SIG-M5 treated with dmso at 0.1 percent for 504 hours (cell line): ENCODE data around the gene LRRN2.
A peak's percentile ranks its signal among the peaks of the same experiment; 100 is the strongest.

ENCODE experiments used
- DNase-seq: peaks from one replicate; lab custom pipeline; 2025; ENCODE audit not compliant: unreplicated experiment; lab: John Stamatoyannopoulos, UW

The LRRN2 gene

DNA sequence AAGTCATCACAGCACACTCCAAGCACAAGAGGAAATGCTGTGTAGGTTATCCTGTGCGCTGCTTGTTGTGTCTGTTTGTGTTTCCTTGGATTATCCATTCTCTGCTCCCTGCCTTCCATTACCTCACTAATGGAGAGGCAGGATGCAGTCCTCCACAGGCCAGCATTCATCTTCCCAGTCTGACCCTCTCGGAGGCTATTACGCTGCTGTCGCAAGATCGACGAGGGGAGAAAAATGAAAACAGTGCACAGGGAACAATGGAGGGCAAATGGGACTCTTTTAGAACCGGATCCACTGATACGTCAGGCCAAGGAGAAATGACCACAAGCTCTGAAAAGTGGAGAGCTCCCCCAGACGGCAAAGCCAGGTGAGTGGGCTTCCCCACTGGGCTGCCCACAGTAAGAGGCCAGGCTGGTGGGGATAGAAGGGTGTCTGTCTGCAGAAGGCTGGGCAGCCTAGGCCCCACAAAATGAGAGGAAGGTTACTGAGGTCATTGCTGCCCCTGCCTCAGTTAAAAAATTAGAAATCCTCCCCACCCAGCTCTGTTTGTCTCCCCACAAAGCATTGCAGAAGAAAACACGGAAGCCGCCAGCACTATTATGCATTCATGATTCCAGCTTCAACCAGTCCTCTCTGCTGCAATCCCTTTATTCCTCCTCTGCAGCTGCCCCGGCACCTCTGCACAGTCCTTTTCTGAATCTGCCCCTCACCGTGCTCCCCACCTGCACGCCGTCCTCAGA lies 21.7 kb downstream of the LRRN2 start:
- no peak for DNase-seq

DNA sequence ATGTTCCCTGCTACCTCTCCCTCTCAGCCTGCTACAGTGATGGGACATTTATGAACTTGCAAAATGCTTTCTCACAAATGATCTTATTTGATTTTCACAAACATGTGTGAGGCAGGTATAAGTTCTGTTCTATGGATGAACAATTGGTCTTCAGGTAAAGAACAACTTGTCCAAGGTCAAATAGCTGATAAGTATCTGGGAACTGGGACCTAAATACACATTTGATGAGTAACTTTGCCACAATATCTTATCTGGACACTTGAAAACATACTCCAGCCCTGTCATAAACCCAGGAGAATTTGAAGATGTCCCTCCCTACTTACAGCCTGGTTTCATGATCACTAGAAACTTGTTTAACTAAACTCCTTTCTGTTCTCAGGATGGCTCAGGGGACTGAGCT lies 23.0 kb downstream of the LRRN2 start:
- no peak for DNase-seq

DNA sequence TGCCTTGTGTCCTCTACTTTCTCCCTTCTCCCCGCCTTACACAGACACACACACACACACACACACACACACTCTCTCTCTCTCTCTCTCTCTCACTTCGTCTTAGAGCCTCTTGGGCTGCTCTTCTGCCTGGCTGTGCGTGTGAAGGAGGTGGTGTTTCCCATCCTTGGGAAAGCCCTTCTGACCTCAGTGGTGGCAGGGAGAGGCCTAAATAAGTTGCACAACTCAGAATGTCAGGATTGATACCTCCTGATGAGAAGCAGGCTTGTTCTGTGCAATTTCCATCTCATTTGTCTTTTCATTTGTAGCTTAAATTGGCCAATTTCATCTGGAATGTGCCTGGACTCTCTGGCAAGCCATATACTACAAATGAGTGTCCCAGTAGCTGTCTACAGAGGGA lies 25.0 kb downstream of the LRRN2 start:
- no peak for DNase-seq

DNA sequence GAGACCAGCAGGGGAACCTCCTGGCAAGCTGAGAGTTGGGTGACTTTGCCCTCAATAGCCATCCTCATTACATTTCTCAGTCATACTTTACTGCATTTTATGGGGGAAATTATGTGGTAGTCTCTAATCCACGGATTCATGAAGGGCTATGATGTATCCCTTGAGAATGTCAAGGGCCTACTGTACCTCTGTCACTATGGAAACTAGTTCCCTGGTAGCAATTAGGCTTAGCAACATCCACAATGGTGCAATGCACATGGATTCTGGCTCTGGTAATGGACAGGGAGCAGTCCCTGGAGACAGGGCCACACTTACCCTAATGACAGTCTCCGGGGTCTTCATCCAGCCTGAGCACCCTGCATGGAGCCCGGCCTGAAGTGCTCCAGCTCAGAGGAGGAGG lies 26.5 kb downstream of the LRRN2 start:
- no peak for DNase-seq

DNA sequence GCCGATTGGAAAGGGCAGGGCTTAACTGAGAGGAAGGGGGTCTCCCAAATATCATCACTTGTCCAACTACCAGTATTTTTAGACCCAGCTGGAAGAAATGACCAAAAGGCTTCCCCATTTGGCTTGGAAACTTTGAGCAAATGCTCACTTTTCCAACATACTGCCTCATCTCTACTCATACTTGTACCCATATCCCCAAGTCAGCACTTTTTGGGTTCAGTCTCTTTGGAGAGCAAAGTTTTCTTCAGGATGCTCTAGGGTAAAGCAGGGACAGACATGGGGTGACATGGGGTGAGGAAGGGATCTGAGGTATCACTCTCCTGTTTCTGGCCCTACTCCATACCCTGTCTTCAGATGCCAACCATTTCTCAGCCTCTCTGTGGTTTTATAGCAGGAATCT lies 27.2 kb downstream of the LRRN2 start:
- DNase-seq: no peak

DNA sequence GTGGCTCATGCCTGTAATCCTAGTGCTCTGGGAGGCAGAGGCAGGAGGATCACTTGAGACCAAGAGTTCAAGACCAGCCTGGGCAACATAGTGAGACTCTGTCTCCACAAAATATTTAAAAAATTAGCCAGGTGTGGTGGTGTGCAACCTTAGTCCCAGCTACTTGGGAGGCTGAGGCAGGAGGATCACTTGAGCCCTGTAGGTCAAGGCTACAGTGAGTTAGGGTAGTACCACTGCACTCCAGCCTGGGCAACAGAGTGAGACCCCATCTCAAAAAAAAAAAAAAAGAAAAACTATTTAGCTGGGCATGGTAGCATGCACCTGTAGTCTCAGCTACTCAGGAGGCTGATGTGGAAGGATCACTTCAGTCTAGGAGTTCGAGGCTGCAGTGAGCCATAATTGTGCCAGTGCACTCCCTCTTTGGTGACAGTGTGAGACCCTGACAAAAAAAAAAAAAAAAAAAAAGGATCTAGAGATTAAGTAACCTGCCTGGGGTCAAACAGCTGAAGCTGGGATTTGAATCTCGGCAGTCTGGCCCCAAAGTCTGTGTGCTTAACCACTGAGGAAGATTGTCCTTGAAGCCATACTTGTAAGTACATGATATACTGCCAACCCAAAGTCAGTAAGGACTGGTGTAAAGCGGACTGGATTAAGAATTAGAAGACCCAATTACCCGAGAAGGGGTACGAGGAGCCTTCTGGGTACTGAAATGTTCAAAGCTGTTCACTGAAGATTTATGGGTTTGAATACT lies 31.8 kb downstream of the LRRN2 start:
- no peak for DNase-seq

DNA sequence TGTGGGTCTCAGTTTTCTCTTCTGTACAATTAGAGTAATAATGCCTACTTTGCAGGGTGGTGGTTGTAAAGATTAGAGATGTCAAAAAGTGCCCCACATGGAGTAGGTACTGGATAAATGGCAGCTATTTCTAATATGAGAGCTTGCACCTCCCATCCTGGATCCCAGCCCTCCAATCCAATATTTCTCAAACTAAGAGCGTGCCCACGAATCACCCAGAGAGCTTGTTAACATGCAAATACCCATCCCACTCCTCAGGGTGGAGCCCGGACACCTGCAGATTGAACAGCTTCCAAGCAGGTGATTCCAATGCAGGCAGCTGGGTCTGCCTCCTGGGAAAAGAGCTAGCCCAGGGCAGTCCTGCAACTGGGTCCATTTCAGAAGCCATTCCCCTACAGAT lies 33.0 kb downstream of the LRRN2 start:
- DNase-seq: no peak

DNA sequence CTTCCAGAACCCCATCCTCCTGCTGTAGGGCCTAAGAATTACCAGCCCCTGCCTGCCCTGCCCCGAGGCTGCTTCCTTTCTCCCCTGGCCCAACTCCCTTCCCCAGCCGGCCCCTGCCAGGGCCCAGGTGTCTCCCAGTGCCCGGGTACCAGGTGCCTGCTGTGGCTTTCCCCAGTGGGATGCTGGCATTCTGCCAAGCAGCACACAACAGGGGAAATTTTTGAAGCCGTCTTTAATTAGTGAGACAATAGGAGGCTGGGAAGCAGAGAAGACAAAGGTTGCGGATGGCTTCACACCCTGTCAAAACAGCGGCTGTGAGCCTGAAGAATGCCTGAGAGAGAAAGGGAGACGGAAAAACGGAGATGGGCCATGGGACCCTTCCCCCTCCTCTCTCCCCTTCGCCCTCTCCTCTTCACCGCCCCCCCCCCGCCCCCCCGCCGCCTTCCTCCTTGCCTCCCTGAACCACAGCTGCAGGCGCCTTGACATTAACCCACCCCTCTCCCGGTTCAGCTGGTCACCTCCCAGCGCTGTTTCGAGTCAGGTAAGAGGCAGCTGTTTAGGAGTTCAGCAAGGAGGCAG lies 33.6 kb downstream of the LRRN2 start:
- DNase-seq: no peak

DNA sequence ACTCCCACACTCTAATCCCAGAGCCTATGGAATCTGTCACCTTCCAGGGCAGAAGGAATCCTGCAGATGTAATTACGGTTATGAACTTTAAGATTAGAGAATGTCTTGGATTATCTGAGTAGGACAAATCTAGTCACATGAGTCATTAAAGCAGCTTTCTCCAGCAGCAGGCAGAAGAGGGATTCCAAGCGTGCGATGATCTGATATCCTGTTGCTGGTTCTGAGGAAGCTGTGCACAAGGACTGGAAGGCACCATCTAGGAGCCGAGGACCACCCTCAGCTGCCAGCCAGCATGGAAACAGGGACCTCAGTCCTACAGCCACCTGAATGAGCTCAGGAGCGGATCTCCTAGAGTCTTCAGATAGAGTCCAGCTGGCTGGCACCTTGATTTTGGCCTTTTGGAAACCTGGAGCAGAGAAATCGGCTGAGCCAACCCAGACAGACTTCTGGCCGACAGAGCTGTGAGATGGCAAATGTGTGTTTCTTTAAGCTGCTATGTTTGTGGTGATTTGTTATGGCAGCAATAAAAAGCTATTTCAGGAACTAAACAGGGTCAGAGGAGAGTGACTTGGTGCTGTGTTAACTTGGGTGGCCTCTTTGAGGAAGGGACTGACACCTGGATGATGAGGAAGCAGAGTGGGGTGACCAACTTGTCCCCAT lies 34.5 kb downstream of the LRRN2 start:
- DNase-seq: no peak

DNA sequence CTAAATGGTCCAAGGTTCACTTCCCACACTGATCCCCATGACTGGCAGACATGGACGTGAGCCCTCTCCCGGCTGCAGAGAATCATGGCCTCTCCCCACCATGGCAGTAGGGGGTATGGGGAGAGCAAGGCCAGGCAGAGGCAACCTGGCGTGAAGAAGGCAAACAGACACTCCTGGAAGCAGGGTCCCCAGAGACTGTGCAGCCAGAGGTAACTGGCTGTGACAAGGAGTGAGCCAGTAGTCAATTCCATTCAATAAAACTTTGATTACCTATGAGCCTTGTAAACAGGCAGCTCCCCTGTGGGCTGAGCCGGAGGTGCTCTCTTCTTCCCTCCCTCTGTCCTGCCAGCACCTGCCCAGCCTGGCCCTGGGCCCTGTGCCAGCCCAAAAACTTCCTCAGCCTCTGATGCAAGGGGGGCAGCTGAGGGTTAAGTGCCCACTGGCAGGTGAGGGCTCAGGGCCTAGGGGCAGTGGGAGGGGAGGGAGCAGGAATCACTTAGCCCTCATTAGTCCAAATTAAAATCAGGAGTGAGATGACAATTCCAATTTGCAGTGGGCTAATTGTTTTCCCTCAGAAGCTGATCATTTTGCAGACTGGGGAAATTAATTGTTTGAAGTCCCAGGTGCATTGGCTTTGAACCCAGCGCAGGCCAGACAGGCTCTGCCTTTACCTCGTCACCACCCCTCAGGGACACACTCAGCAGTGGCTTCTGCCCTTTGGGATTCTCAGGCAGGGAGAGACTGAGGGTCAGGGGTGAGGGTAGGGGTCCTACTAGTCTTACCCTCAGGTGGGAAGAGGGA lies 35.6 kb downstream of the LRRN2 start:
- no peak for DNase-seq

DNA sequence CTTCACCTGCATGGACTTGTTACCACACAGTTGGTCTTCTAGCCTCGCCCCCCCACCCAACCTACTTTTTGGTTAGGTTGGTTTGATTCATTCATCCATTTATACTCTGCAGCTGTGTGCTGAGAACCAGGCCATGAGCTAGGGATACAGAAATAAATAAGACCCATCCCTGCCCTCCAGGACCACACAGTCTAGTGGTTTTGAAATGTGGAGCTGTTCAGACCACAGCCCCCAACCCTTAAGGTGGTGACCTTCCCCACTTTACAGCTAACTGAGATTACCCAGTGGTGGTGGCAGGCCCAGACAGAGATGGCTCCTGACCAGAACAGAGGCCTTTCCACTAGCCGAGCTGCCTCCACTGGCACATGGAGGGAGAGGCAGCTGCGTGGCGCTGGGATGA lies 37.0 kb downstream of the LRRN2 start:
- DNase-seq: no peak

DNA sequence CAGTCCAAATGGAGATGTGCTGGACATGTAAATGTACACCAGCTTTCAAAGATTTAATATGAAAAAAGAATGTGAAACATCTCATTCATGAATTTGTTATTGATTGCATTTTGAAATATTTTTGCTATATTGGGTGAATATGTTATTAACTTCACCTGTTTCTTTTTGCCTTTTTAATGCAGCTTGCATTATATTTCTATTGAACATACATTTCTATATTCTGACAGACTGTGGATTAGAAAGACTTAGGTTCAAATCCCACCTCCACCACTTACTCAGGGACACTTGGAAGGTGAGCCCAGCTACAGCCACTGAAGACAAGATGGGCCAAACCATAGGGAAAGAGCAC lies 37.8 kb downstream of the LRRN2 start:
- no peak for DNase-seq

DNA sequence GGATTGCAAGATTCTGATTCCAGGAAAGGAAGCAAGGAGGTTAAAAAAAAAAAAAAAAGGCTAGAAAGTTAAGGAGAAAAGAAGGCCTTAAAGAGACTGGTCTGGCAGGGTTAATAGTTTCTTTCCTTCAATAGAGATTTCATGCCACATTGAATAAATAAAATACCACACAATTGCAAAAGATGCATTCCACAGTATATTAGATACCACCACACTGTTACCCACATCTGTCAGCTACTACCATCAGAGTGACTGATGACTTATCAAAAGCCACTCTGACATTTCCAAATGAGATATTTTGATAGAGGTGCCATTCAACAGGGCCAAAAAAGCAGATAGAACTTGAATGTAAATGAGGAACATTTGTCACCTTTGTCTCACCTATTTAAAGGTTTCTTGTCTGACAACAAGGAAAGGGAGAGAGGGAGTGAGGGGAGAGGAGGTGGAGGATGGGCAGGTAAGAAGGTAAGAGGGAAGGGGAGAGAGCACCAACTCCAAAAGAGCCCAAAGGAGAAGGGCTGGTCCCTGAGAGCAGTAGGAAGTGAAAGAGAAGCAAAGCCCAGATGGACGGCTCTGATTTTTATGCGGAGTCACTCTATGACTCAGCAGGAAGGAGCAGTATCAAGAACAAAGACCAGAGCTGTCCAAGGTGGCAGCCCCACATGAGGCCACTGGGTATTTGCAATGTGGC lies 38.3 kb downstream of the LRRN2 start:
- peak; percentile 81 for DNase-seq

DNA sequence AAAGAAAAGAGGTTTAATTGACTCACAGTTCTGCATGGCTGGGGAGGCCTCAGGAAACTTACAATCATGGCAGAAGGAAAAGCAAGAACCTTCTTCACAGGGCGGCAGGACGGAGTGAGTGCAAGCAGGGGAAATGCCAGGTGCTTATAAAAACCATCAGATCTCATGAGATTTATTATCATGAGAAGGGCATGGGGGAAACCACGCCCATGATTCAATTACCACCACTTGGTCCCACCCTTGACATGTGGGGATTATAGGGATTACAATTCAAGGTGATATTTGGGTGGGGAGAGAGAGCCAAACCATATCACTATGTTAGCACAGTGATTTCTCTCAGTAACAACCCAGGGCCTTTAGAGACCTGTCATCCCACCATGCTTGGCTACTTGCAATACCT lies 39.9 kb downstream of the LRRN2 start:
- no peak for DNase-seq

DNA sequence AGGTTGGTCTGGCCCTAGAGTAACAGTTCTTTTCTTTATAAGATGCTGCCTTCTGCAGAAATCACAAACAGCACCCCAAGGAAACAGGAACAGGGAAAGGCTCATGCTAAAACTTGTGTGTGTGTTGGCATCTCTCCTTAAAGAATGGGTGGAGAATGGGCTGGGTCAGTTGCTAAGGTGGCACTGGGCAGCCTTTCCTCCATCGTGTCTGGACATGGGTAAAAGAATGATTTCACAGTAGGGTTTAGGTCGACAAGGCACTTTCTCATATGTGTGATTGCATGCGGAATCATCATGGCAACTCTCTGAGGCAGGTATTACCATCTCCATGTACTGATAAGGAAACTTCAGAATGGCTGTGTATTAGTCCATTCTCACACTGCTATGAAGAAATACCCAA lies 40.3 kb downstream of the LRRN2 start:
- DNase-seq: no peak

DNA sequence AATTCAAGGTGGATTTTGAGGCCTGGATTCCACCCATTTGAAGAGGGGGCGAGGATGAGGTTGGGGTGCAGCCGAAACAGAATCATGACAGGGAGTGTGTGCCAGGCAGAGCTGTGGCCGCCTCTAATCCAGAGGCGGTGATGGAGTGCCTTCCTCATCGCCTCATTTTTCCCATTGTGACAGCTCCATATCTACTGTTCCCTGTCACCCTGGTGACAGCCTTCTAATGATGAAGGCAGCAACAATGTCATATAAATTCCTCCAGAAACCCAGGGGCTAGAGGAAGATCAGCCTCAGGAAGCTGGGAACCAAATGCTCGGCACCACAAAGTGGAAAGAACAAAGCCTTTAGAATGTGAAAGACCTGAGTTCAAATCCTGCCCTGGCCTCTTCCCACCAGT lies 42.0 kb downstream of the LRRN2 start:
- DNase-seq: no peak

DNA sequence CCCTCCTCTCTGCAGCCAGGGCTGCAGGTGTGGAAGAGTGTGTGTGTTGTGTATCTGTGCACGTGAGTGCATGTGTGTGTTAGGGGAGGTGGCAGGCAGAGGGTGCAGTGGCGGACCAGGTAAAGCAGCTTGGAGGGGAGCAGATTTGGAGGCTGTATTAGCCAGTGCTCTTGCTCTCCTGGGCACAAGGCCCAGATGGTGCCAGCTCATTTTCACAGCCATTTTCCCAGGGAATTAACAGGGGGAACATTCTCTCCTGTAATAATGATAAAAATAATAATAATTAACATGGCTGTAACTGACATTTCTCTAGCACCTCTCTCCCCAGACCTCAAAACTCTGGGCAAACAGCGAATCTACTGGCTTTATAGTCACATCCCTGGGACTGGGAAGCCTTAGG lies 43.6 kb downstream of the LRRN2 start:
- no peak for DNase-seq

DNA sequence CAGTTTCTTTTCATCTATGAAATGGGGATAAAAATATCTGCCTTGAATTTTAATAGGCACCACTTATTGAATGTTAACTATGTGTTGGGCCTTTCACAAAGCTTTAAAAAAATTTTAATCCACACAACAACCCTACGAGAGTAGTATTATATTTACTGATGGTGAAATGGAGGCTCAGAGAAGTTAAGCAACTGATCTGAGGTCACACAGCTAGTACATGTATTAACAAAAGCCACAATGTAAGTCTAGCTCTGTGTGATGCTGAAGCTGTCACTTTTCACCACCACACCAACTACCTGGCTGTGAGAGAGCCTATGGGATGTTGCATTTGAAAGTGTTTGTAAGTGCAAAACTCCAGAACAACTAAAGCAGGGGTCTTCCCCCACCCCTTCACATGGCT lies 44.1 kb downstream of the LRRN2 start:
- DNase-seq: no peak

DNA sequence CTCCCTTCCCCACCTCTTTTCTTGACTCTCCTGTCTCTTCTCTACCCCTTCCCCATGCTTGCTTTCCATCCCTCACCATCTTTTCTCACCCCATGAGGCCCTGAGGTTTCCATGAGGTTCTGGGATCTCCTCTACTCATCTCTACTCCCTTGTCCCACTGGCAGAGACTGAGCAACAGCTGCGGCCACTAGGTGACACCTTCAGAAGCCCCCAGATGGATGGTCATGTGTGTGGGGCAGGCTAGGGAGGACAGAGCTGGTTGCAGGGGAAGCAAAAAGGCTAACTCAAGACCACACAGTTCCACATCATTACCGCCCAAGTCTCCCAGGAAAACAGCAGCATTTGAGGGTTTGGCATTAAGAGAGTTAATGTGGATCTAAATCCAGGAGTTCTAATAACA lies 45.0 kb downstream of the LRRN2 start:
- no peak for DNase-seq

DNA sequence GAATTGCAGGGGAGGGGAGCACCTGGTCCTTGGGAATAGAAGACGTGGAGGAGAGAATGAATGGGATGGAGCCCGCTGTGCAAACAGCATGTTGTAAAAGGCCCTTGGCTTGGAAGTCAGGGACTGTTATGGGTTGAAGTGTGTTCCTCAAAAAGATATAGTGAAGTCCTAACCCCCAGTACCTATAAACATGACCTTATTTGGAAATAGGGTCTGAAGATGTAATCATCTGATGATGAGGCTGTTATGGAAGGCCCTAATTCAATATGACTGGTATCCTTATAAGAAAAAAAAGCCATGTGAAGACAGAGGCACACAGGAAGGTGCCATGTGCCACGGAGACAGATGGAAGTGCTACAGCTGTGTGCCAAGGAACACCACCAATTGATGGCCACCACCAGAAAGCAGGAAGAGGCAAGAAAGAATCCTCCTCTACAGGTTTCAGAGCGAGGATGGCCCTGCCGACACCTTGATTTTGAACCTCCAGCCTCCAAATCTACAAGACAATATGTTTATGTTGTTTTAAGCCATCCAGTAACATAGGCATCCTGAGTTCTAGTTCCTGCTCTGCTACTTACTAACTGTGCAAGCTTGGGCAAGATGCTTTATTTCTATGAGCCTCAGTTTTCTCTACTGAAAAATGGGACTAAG lies 51.2 kb downstream of the LRRN2 start:
- DNase-seq: no peak
